H9 (cell line): ENCODE data around the gene ACAP3. TPM values are rescaled to one million over a fixed set of nuclear protein-coding genes. Genes with fewer than 3 reads are reported as not detected.

Source experiments
- DNase-seq: peaks from one replicate; pipeline ENCODE4 v3.0.0-alpha.2; 2017
- H2AFZ ChIP-seq: one replicate; pipeline ENCODE4 v1.6.1; 2013; ENCODE audit warnings: mild to moderate bottlenecking, low read length, control low read depth, moderate library complexity
- H2AK5ac ChIP-seq: 2 replicates; pipeline ENCODE4 v1.6.1; 2013; ENCODE audit warnings: low read length, control low read depth, mixed read lengths; ENCODE audit not compliant: insufficient read length
- H2BK120ac ChIP-seq: one replicate; pipeline ENCODE4 v1.6.1; 2013; ENCODE audit warnings: low read depth, mild to moderate bottlenecking, low read length, control low read depth, inconsistent platforms; ENCODE audit not compliant: poor library complexity, severe bottlenecking
- H2BK12ac ChIP-seq: 2 replicates; pipeline ENCODE4 v1.6.1; 2013; ENCODE audit warnings: low read length, control low read depth, mixed read lengths, low read depth; ENCODE audit not compliant: insufficient read length
- H2BK15ac ChIP-seq: 2 replicates; pipeline ENCODE4 v1.6.1; 2013; ENCODE audit warnings: low read depth, low read length, control low read depth
- H2BK20ac ChIP-seq: one replicate; pipeline ENCODE4 v1.6.1; 2013; ENCODE audit warnings: low read depth, mild to moderate bottlenecking, low read length, control low read depth, inconsistent platforms; ENCODE audit not compliant: poor library complexity, severe bottlenecking
- H2BK5ac ChIP-seq: 2 replicates; pipeline ENCODE4 v1.6.1; 2013; ENCODE audit warnings: low read length, control low read depth, mixed read lengths; ENCODE audit not compliant: insufficient read length
- H3K14ac ChIP-seq: 2 replicates; pipeline ENCODE4 v1.6.1; 2013; ENCODE audit warnings: low read length, control low read depth; ENCODE audit not compliant: insufficient read depth
- H3K18ac ChIP-seq: 2 replicates; pipeline ENCODE4 v1.6.1; 2013; ENCODE audit warnings: low read depth, mild to moderate bottlenecking, mixed read lengths, low read length, control low read depth; ENCODE audit not compliant: insufficient read length
- H3K23ac ChIP-seq: 2 replicates; pipeline ENCODE4 v1.6.1; 2013; ENCODE audit warnings: low read length, control low read depth, mixed read lengths, low read depth; ENCODE audit not compliant: insufficient read length
- H3K23me2 ChIP-seq: 2 replicates; pipeline ENCODE4 v1.6.1; 2013; ENCODE audit warnings: low read depth, mild to moderate bottlenecking, mixed read lengths, low read length, control low read depth; ENCODE audit not compliant: insufficient read length, poor library complexity, severe bottlenecking
- H3K27ac ChIP-seq: 2 replicates; pipeline ENCODE4 v1.5.1; 2013; ENCODE audit warnings: low read length, control low read depth, mixed read lengths, low read depth; ENCODE audit not compliant: insufficient read length
- H3K27me3 ChIP-seq: 2 replicates; pipeline ENCODE4 v1.6.1; 2013; ENCODE audit warnings: low read length, control low read depth, inconsistent platforms; ENCODE audit not compliant: insufficient read depth
- H3K4ac ChIP-seq: 2 replicates; pipeline ENCODE4 v1.6.1; 2013; ENCODE audit warnings: low read depth, mild to moderate bottlenecking, control low read depth, inconsistent platforms, low read length, moderate library complexity
- H3K4me1 ChIP-seq: 2 replicates; pipeline ENCODE4 v1.6.1; 2013; ENCODE audit warnings: low read length, control low read depth, inconsistent platforms; ENCODE audit not compliant: insufficient read depth
- H3K4me2 ChIP-seq: 2 replicates; pipeline ENCODE4 v1.6.1; 2013; ENCODE audit warnings: low read length, control low read depth, mixed read lengths; ENCODE audit not compliant: insufficient read length, insufficient read depth
- H3K56ac ChIP-seq: 2 replicates; pipeline ENCODE4 v1.6.1; 2013; ENCODE audit warnings: low read depth, mild to moderate bottlenecking, mixed read lengths, low read length, control low read depth; ENCODE audit not compliant: insufficient read length
- H3K79me1 ChIP-seq: 2 replicates; pipeline ENCODE4 v1.6.1; 2013; ENCODE audit warnings: low read depth, mild to moderate bottlenecking, moderate library complexity, low read length, control low read depth, inconsistent platforms; ENCODE audit not compliant: insufficient read depth, poor library complexity, severe bottlenecking
- H3K79me2 ChIP-seq: 2 replicates; pipeline ENCODE4 v1.6.1; 2013; ENCODE audit warnings: low read length, control low read depth, inconsistent platforms; ENCODE audit not compliant: insufficient read depth
- H3K9ac ChIP-seq: 2 replicates; pipeline ENCODE4 v1.6.1; 2013; ENCODE audit warnings: low read length, control low read depth, mixed read lengths; ENCODE audit not compliant: insufficient read length; ENCODE audit errors: extremely low read depth
- H3K9me3 ChIP-seq: one replicate; pipeline ENCODE4 v1.6.1; 2013; ENCODE audit warnings: low read depth, low read length, inconsistent platforms; ENCODE audit not compliant: control insufficient read depth
- H3T11ph ChIP-seq: one replicate; pipeline ENCODE4 v1.6.1; 2013; ENCODE audit warnings: mild to moderate bottlenecking, low read length, control low read depth, inconsistent platforms
- H4K20me1 ChIP-seq: one replicate; pipeline ENCODE4 v1.6.1; 2013; ENCODE audit not compliant: control insufficient read depth, insufficient read length, insufficient read depth
- H4K5ac ChIP-seq: 2 replicates; pipeline ENCODE4 v1.6.1; 2013; ENCODE audit warnings: low read depth, mild to moderate bottlenecking, mixed read lengths, low read length, control low read depth; ENCODE audit not compliant: insufficient read length
- H4K8ac ChIP-seq: replicated peaks from 2 replicates; pipeline ENCODE4 v1.6.1; 2013; ENCODE audit warnings: low read length, control low read depth, mixed read lengths, low read depth; ENCODE audit not compliant: insufficient read length
- H4K91ac ChIP-seq: 2 replicates; pipeline ENCODE4 v1.6.1; 2013; ENCODE audit warnings: low read depth, mild to moderate bottlenecking, moderate library complexity, mixed read lengths, low read length, control low read depth; ENCODE audit not compliant: insufficient read length
- H3K27ac Mint-ChIP-seq, 3 experiments: 2 replicates in 2 of 3; 3 replicates in 1 of 3; pipeline ENCODE4 v1.8.0; 2020 to 2021; ENCODE audit warnings: mixed read lengths in 3 of 3, mild to moderate bottlenecking in 1 of 3, moderate library complexity in 1 of 3
- H3K27me3 Mint-ChIP-seq: 2 replicates; pipeline ENCODE4 v1.8.0; 2021; ENCODE audit warnings: low read depth, mild to moderate bottlenecking, moderate library complexity, mixed read lengths
- H3K36me3 Mint-ChIP-seq, 3 experiments: 2 replicates in 2 of 3; 3 replicates in 1 of 3; pipeline ENCODE4 v1.8.0; 2020 to 2021; ENCODE audit warnings: low read depth in 3 of 3, mixed read lengths in 3 of 3; ENCODE audit not compliant: insufficient read depth in 1 of 3
- H3K4me1 Mint-ChIP-seq, 2 experiments: 2 replicates each; pipeline ENCODE4 v1.8.0; 2020; ENCODE audit warnings: mixed read lengths in 2 of 2
- H3K4me3 Mint-ChIP-seq, 2 experiments: 2 replicates in 1 of 2; 3 replicates in 1 of 2; pipeline ENCODE4 v1.8.0; 2020 to 2021; ENCODE audit warnings: mild to moderate bottlenecking in 2 of 2, mixed read lengths in 2 of 2, moderate library complexity in 1 of 2
- H3K9me3 Mint-ChIP-seq, 2 experiments: 2 replicates in 1 of 2; 3 replicates in 1 of 2; pipeline ENCODE4 v1.8.0; 2020; ENCODE audit warnings: mild to moderate bottlenecking in 2 of 2, mixed read lengths in 2 of 2, moderate library complexity in 1 of 2
- CTCF ChIP-seq: fragments of 200-600 bp; sonication (generic); conservative IDR thresholded peaks from 3 replicates; pipeline ENCODE4 v1.8.0; 2021; ENCODE audit warnings: antibody characterized with exemption, mild to moderate bottlenecking
- WGBS: extraction: QIAGEN DNeasy Blood & Tissue Kit; methylation state at CpG from one replicate; pipeline ENCODE4 v1.1.7; 2013; ENCODE audit warnings: missing lambda C conversion rate, low lambda C conversion rate, mixed read lengths; ENCODE audit not compliant: insufficient read length; ENCODE audit errors: extremely low coverage; 5-methylcytosine and 5-hydroxymethylcytosine counted together
- total RNA-seq: library from RNA; stranded (reverse); gene quantifications from 2 replicates; pipeline ENCODE4 v1.2.1, GENCODE V29; 2021

ACAP3 gene
- total RNA-seq, 1 experiment from 2014 or later: 41.4 TPM

GRCh38 chr1:1346501-1346890, 38.8 kb upstream of the ACAP3 start:
- no peak for DNase-seq
- no peak overlapping the region for H3K27ac ChIP-seq
- H3K4ac ChIP-seq: no peak overlapping the region
- peaks cover 6 to 17% of the 10 kb centered on the region in 2 experiments for H3K4me1 Mint-ChIP-seq
- H3K79me1 ChIP-seq: peaks cover 13% of the 10 kb centered on the region
- peaks cover 3% of the 10 kb centered on the region for H4K20me1 ChIP-seq
- peaks cover 3% of the 10 kb centered on the region; the same call in 1 of the 2 replicates for H3K79me2 ChIP-seq
- no peak overlapping the region for H3K14ac ChIP-seq
- H3K27ac Mint-ChIP-seq: no peak overlapping the region
- no peak overlapping the region; a peak in 1 of 5 replicates for H3K4me3 Mint-ChIP-seq
- no peaks in the 10 kb centered on the region for H3K9me3 ChIP-seq
- H3K9ac ChIP-seq: no peak overlapping the region
- H3K9me3 Mint-ChIP-seq: no peaks in the 10 kb centered on the region
- no peak overlapping the region for H3K23ac ChIP-seq
- no peaks in the 10 kb centered on the region for H3K27me3 Mint-ChIP-seq
- no peaks in the 10 kb centered on the region; the same call in 1 of the 2 replicates for H3K4me1 ChIP-seq
- no peak overlapping the region for H3K4me2 ChIP-seq
- H3K23me2 ChIP-seq: peaks cover 9% of the 10 kb centered on the region
- no peak overlapping the region for H2BK15ac ChIP-seq
- H3K36me3 Mint-ChIP-seq: peaks cover 6 to 8% (median 7%) of the 10 kb centered on the region in 3 experiments; a peak in 6 of 7 replicates
- no peak overlapping the region for H2BK120ac ChIP-seq
- no peak overlapping the region for H2BK5ac ChIP-seq
- H3K18ac ChIP-seq: no peak overlapping the region
- H3T11ph ChIP-seq: no peak overlapping the region
- no peak overlapping the region for H4K5ac ChIP-seq
- no peak overlapping the region for H4K8ac ChIP-seq
- no peak overlapping the region for H4K91ac ChIP-seq
- H2AK5ac ChIP-seq: no peak overlapping the region
- WGBS: no CpG with 5 or more reads among the region's 10 CpGs
- H2BK20ac ChIP-seq: no peak overlapping the region
- H3K56ac ChIP-seq: no peak overlapping the region
- no peaks in the 10 kb centered on the region for H3K27me3 ChIP-seq
- H2BK12ac ChIP-seq: no peak overlapping the region
- no peak for TF ChIP-seq CTCF
- H2AFZ ChIP-seq: no peak overlapping the region
